ENCODE results near the gene METTL2B. TPM values are rescaled to one million over a fixed set of nuclear protein-coding genes. Genes with fewer than 3 reads are reported as not detected.

METTL2B gene
- total RNA-seq = 33.8 and 47.4 TPM in 2 replicates

GRCh38 chr7:128476402-128477335 is at the start of gene METTL2B:
TSS of gene METTL2B (plus strand) at chr7:128476748. CDS start at chr7:128476766, 18 bp downstream.

GRCh38 chr7:128455543-128456254 is 20.8 kb upstream of the METTL2B start, which contains the start of gene HILPDA:
TSS of gene HILPDA (plus strand) at chr7:128455878. CDS start at chr7:128457269, 1,391 bp downstream.

Other genes with a start within 250 kb of the METTL2B start
- gene LEP, start 235.5 kb upstream of the METTL2B start, total RNA-seq = 8.2 TPM in 1 of 2 replicates, not detected in the other
- 14.1 and 24.5 TPM in 2 replicates for gene RBM28, start 132.8 kb upstream of the METTL2B start, total RNA-seq
- under 0.01 TPM in 1 of 2 replicates, not detected in the other for gene PRRT4, start 115.1 kb upstream of the METTL2B start, total RNA-seq
- gene IMPDH1, start 66.8 kb upstream of the METTL2B start, total RNA-seq = 42.6 and 75.2 TPM in 2 replicates
- gene HILPDA, start 20.9 kb upstream of the METTL2B start, total RNA-seq = 24.9 and 224 TPM in 2 replicates
- gene GARIN1A, start 195.5 kb downstream of the METTL2B start, total RNA-seq = 0.28 and 0.38 TPM in 2 replicates